GM18867 (cell line): ENCODE measurements around the gene GDPGP1.

Source experiments
- ATAC-seq: cut with Tn5 transposase; IDR thresholded peaks from one replicate; pipeline ENCODE4 v1.9.1; 2021; ENCODE audit warnings: mild to moderate bottlenecking, moderate library complexity; ENCODE audit not compliant: unreplicated experiment

Gene GDPGP1

DNA sequence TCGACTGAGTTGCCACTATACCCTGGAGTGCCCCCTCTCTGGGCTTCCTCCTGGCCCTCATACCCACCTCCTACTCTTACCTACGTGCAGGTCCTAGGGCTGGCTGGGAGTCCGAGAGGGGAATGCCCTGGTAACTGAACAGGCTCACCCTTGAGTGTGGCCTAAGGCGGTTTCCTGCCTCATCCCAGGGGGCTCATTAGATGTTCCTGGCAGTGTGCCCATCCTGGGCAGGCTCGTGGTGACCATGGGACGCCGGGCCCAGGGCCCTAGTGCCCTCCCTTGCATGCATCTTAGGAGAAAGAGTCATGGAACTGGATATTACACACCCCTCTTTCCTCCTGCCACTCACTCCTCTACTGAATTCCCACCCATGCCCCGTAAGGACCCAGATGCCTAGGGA is 30.1 kb upstream of the GDPGP1 start:
- ATAC-seq, result no peak

GRCh38 chr15:90205050-90205848 is 28.8 kb upstream of the GDPGP1 start:
- no peak for ATAC-seq

GRCh38 chr15:90205886-90206285 is 28.1 kb upstream of the GDPGP1 start:
- ATAC-seq, result no peak

- no peak for ATAC-seq
These were observed 26.8 kb upstream of the GDPGP1 start for GRCh38 chr15:90207252-90207651.

GRCh38 chr15:90208356-90208755 is 25.7 kb upstream of the GDPGP1 start:
- no peak for ATAC-seq

GRCh38 chr15:90209591-90209990 is 24.4 kb upstream of the GDPGP1 start:
- no peak for ATAC-seq

- no peak for ATAC-seq
These were observed 23.4 kb upstream of the GDPGP1 start for GRCh38 chr15:90210593-90210992.

DNA sequence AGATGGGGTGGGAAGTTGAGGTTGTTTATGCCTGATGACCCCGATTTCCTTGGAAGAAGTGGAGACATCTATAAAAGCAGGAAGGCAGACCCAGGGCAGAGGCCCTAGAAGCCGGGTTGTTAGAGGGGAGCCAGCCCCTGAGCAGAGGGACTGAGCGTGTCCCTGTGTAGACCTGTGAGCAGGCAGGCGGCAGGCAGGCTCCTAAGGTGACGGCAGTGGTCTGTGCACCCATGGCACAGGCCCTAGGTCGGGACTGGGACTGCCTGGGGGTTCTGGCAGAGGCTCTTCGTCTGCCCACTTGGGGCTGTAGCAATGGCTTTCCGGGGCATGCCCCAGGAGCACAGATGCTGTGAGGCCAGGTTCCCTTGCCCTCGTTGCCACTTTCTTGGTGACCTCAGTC is 23.0 kb upstream of the GDPGP1 start:
- ATAC-seq, result no peak

GRCh38 chr15:90211440-90212143 is 22.4 kb upstream of the GDPGP1 start:
- no peak for ATAC-seq

- ATAC-seq, result no peak
These were observed 21.5 kb upstream of the GDPGP1 start for GRCh38 chr15:90212221-90213098.

DNA sequence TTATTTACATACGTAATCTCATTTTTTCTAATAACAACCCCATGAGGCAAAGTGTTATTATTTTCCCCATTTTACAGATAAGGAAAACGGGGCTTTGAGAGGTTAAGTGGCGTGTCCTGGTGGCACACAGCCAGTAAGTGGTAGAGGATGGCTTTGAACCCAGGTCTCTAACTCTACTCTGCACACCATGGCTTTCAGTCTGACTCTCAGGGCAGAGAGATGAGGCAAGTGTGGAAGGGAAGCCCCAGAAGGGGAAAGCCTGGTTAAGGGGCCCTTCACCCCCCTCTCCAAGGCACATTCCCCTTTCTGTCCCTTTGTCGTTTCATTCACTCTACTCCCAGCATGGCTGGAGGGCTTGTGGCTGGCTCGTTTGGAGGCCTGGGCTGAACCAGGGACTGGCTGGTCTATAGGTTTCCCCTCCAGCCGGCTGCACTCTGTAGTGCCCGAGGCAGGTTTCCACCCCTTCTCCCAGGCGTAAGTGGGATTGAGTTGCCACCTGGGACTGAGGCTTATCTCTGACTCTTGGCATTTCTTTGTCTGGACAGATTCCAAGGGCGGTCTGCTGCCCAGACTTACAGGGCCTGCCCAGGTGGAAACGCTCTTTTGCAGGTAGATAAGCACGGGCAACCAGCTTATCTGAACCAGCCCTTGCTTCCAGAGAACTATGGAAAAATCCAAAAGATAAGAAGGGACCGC is 20.7 kb upstream of the GDPGP1 start:
- ATAC-seq, result no peak

- no peak for ATAC-seq
These were observed 20.2 kb upstream of the GDPGP1 start for GRCh38 chr15:90213818-90214204.

DNA sequence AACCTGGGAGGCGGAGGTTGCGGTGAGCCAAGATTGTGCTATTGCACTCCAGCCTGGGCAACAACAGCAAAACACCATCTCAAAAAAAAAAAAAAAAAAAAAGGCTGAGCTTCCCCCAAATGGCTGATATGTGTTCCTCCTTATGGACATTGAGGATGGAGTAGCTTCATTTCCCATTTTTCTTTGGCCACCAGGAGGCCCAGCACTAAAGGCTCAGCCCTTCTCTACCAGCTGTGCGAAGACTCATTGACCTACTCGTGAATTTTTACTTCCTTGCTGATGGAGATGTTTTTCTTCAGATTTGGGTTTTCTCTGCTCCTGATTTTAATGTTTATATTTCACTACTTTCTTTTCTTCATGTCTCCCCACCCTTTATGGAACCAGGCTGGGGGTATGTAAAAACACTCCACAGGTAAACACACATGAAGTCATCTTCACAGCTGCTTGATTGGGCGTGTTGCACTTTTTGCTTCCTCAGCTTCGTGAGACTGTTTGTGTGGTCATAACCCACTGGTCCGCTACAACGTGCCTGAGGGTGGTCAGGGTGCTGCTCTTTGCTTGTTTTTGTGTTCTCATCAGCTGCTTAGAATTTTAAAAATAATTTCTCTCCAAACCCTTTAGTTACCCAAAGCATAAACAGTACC is 19.3 kb upstream of the GDPGP1 start:
- no peak for ATAC-seq

DNA sequence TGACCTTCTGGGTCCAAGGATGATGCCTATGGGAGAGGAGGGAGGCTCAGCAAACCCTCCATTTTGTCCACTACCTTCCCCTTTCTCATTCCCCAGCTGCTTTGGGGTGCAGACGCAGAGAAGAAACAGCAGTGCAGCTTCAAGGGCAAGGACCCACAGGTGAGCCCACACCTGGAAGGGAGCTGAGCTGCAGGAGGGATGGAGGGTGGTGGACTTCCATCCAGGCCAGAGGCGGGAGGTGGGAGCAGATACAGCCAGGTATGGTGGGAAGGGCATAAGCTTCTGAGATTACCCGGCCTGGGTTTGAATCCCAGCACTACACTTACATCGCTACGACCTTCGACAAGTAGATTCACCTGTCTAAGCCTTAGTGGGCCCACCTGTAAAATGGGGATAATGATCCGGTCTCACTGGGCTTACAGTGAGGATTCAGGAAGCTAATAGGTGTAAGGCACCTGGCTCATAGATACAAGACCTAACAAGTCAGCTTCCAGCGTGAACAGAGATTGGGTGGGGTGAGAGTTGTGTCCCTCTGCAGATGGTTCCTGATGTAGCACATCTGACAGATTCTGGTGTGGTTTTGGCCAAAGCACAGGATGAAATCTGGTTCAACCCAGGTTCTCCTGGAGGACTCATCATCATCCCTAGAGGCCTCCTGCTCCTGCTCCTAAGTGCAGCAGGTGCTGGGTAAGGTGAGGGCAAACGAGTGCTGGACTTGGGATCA is 16.2 kb upstream of the GDPGP1 start:
- ATAC-seq, result no peak

- ATAC-seq, result no peak
These were observed 14.4 kb upstream of the GDPGP1 start for GRCh38 chr15:90219421-90220141.

- ATAC-seq, result no peak
These were observed 12.6 kb upstream of the GDPGP1 start for GRCh38 chr15:90221246-90221900.

- ATAC-seq, result no peak
These were observed 11.5 kb upstream of the GDPGP1 start for GRCh38 chr15:90222547-90222946.

DNA sequence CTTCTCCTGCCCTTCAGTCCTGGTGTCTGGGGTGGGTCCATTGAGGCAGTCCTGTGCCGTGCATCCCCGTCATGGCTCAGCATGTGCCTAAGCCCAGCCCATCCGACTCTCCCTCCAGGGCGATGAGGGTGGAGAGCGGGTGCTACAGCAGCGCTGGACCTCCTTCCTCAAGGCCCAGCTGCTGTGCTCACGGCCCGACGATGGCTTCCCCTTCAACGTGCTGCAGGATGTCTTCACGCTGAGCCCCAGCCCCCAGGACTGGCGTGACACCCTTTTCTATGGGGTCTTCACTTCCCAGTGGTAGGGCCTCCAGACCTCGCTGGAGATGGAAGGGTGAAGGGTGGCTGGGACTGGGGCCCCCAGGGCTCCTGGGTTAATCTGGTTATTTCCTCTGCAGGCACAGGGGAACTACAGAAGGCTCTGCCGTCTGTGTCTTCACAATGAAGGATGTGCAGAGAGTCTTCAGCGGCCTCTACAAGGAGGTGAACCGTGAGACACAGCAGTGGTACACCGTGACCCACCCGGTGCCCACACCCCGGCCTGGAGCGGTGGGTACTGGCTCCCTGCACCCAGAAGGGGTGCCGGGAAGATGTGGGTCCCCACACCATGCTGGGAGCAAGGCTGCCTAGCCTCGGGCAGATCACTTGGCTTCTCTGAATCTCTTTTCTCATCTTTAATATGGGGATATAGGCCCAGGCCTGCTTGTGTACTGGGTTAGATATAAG is 10.4 kb upstream of the GDPGP1 start:
- ATAC-seq, result no peak
